ENCODE measurements around the gene MRPS5.
"Not testable (repeated sequence)": the region's sequence is repeated elsewhere in the genome, so short reads cannot be mapped to it uniquely, and the experiment has no call there.

Gene MRPS5

GRCh38 chr2:95113464-95113863 lies 8.1 kb downstream of the MRPS5 start:
- peaks cover 22% of the 10 kb centered on the region for H3K36me3 ChIP-seq (ENCODE audit: insufficient read depth, low read length)

GRCh38 chr2:95110395-95110794 lies 11.2 kb downstream of the MRPS5 start:
- H3K9ac ChIP-seq (ENCODE audit: low read depth, low read length) = no peak overlapping the region
- peaks cover 35% of the 10 kb centered on the region for H3K36me3 ChIP-seq (ENCODE audit: insufficient read depth, low read length)

More at GRCh38 chr2:95113464-95113863, 8.1 kb downstream of the MRPS5 start:
- H3K4me1 ChIP-seq (ENCODE audit: insufficient read depth, low read length) = no peaks in the 10 kb centered on the region
- no peaks in the 10 kb centered on the region for H3K9me3 ChIP-seq (ENCODE audit: control insufficient read depth, insufficient read depth, low read length)
- H3K9ac ChIP-seq (ENCODE audit: low read depth, low read length) = no peak overlapping the region

DNA sequence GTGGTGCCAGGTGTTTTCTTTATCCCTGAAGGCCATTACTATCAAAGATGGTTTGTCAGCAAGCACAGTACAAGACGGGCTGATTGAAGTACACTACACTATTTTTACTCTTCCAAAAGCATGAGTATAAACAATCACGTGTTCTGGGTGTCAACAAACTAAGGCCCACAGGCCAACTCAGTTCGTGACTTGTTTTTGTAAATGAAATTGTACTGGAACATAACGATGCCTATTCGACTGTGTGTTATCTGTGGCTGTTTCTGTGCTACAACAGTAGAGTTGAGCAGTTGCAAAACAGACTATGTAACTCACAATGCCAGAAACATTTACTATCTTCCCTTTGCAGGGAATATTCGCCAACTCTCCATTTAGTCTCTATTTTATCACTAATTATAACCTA lies 12.3 kb downstream of the MRPS5 start:
- Histone ChIP-seq H3K9ac (ENCODE audit: low read depth, low read length) (no peak overlapping the region), H3K36me3 (ENCODE audit: insufficient read depth, low read length) (peaks cover 32% of the 10 kb centered on the region), H3K4me1 (ENCODE audit: insufficient read depth, low read length) (no peaks in the 10 kb centered on the region), H3K9me3 (ENCODE audit: control insufficient read depth, insufficient read depth, low read length) (no peaks in the 10 kb centered on the region)

More at GRCh38 chr2:95110395-95110794, 11.2 kb downstream of the MRPS5 start:
- Histone ChIP-seq H3K4me1 (ENCODE audit: insufficient read depth, low read length) (no peaks in the 10 kb centered on the region), H3K9me3 (ENCODE audit: control insufficient read depth, insufficient read depth, low read length) (no peaks in the 10 kb centered on the region)

GRCh38 chr2:95106081-95106480 lies 15.5 kb downstream of the MRPS5 start:
- Histone ChIP-seq H3K4me1 (ENCODE audit: insufficient read depth, low read length) (no peaks in the 10 kb centered on the region), H3K9me3 (ENCODE audit: control insufficient read depth, insufficient read depth, low read length) (no peaks in the 10 kb centered on the region), H3K36me3 (ENCODE audit: insufficient read depth, low read length) (peaks cover 34% of the 10 kb centered on the region), H3K9ac (ENCODE audit: low read depth, low read length) (no peak overlapping the region)

DNA sequence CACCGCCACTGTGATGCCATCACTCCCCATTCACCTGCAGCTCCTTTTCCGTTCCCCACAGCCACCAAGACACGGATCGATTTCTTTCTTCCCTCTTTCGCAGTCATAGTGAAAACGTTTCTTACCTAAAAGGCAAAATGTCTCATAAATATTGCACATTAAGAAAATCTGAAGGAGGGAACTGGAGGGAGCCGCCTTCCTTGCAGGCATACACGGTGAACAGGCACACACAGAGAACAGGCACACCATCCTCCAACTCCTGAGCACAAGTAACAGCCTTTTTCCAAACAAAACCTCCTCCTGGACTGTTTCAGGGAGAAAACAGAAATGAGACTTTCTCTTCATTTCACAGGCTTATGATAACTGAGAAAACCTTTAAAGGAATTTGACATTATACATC lies 17.0 kb downstream of the MRPS5 start:
- H3K9ac ChIP-seq (ENCODE audit: low read depth, low read length) = no peak overlapping the region
- no peaks in the 10 kb centered on the region for H3K4me1 ChIP-seq (ENCODE audit: insufficient read depth, low read length)
- no peaks in the 10 kb centered on the region for H3K9me3 ChIP-seq (ENCODE audit: control insufficient read depth, insufficient read depth, low read length)
- peaks cover 29% of the 10 kb centered on the region for H3K36me3 ChIP-seq (ENCODE audit: insufficient read depth, low read length)

DNA sequence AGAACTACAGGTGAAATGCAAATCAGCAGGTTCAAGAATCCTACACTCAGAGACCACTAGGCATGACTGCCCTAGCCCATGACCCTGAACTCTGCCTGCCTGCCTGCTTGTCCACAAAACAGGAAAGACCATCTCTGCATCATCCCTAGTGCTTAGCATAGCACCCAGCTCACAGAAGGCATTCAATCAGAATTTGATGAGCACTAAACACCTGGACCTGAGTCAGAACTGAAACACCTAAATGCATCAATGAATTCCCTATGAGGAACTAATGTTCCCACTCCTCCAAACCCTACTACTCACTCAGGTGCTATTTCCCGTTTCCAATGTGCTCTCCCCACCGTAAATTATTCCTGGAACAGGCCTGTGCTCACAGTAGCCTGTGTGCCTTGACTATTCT lies 21.7 kb downstream of the MRPS5 start:
- no peaks in the 10 kb centered on the region for H3K4me1 ChIP-seq (ENCODE audit: insufficient read depth, low read length)
- H3K9ac ChIP-seq (ENCODE audit: low read depth, low read length) = no peak overlapping the region
- no peaks in the 10 kb centered on the region for H3K9me3 ChIP-seq (ENCODE audit: control insufficient read depth, insufficient read depth, low read length)
- H3K36me3 ChIP-seq (ENCODE audit: insufficient read depth, low read length) = peaks cover 9% of the 10 kb centered on the region; the same call in 1 of the 2 replicates

GRCh38 chr2:95098273-95098672 lies 23.3 kb downstream of the MRPS5 start:
- not testable (repeated sequence) for H3K4me1 ChIP-seq (ENCODE audit: insufficient read depth, low read length); H3K9ac ChIP-seq (ENCODE audit: low read depth, low read length); H3K9me3 ChIP-seq (ENCODE audit: control insufficient read depth, insufficient read depth, low read length); H3K36me3 ChIP-seq (ENCODE audit: insufficient read depth, low read length)

GRCh38 chr2:95091885-95092555 lies 29.6 kb downstream of the MRPS5 start:
- no peak overlapping the region for H3K9ac ChIP-seq (ENCODE audit: low read depth, low read length)
- H3K9me3 ChIP-seq (ENCODE audit: control insufficient read depth, insufficient read depth, low read length) = no peaks in the 10 kb centered on the region
- H3K36me3 ChIP-seq (ENCODE audit: insufficient read depth, low read length) = peaks cover 15% of the 10 kb centered on the region
- H3K4me1 ChIP-seq (ENCODE audit: insufficient read depth, low read length) = peaks cover 4% of the 10 kb centered on the region; the same call in 1 of the 2 replicates

DNA sequence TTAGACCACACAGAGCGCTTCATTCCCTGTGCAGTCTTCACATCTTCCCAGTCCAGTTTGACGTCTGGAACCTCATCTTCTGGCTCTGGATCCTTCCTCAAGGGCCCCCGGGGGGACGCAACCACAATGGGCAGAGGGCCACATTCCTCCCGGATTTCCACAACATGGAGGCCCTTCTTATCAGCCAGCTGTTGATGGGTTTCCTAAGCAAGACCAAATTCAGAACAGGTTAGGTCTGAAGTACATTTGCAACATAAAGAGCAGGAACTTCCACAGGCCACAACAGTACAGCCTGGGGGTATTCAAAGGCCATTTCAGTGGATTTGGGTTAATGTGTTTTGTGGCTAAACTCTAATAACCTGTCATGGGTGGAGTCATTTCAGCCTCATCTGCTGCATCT lies 34.2 kb downstream of the MRPS5 start:
- H3K4me1 ChIP-seq (ENCODE audit: insufficient read depth, low read length) = peaks cover 4% of the 10 kb centered on the region; the same call in 1 of the 2 replicates
- peaks cover 16% of the 10 kb centered on the region for H3K36me3 ChIP-seq (ENCODE audit: insufficient read depth, low read length)
- no peak overlapping the region for H3K9ac ChIP-seq (ENCODE audit: low read depth, low read length)
- no peaks in the 10 kb centered on the region for H3K9me3 ChIP-seq (ENCODE audit: control insufficient read depth, insufficient read depth, low read length)

- peaks cover 4% of the 10 kb centered on the region; the same call in 1 of the 2 replicates for H3K4me1 ChIP-seq (ENCODE audit: insufficient read depth, low read length)
- H3K36me3 ChIP-seq (ENCODE audit: insufficient read depth, low read length) = peaks cover 7% of the 10 kb centered on the region; the same call in 1 of the 2 replicates
- H3K9me3 ChIP-seq (ENCODE audit: control insufficient read depth, insufficient read depth, low read length) = no peaks in the 10 kb centered on the region
- H3K9ac ChIP-seq (ENCODE audit: low read depth, low read length) = no peak overlapping the region
These were observed 35.6 kb downstream of the MRPS5 start for GRCh38 chr2:95086017-95086416.

- H3K4me1 ChIP-seq (ENCODE audit: insufficient read depth, low read length) = peaks cover 15% of the 10 kb centered on the region
- no peak overlapping the region for H3K9ac ChIP-seq (ENCODE audit: low read depth, low read length)
- H3K9me3 ChIP-seq (ENCODE audit: control insufficient read depth, insufficient read depth, low read length) = no peaks in the 10 kb centered on the region
- H3K36me3 ChIP-seq (ENCODE audit: insufficient read depth, low read length) = peaks cover 3% of the 10 kb centered on the region; the same call in 1 of the 2 replicates
These were observed 39.1 kb downstream of the MRPS5 start for GRCh38 chr2:95082477-95082876.

DNA sequence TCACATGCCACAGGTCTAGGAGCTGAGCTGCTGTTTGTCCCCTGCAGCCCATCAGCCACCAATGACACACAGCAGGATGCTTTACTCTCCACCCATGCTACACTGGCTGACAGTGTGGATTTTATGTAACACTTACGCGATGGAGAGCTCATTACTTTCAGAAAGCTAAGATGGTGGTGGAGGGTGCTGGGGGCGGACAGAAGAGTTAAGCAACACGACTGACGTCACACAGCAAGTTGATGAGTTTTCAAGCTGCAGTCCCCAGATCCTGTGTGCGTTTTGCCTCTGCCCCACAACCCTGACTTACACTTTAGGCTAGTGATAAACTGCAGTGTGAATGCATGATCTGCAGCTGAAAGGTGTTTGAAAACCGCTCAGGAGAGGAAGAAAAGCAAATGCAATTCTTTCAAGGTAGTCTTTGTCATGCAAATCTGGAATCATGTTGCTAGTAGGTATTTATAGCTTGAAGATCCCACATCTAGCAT lies 42.4 kb downstream of the MRPS5 start:
- H3K9me3 ChIP-seq (ENCODE audit: control insufficient read depth, insufficient read depth, low read length) = no peaks in the 10 kb centered on the region
- peaks cover 13% of the 10 kb centered on the region for H3K4me1 ChIP-seq (ENCODE audit: insufficient read depth, low read length)
- no peaks in the 10 kb centered on the region for H3K36me3 ChIP-seq (ENCODE audit: insufficient read depth, low read length)
- peak overlapping the region; percentile 33 for H3K9ac ChIP-seq (ENCODE audit: low read depth, low read length)

DNA sequence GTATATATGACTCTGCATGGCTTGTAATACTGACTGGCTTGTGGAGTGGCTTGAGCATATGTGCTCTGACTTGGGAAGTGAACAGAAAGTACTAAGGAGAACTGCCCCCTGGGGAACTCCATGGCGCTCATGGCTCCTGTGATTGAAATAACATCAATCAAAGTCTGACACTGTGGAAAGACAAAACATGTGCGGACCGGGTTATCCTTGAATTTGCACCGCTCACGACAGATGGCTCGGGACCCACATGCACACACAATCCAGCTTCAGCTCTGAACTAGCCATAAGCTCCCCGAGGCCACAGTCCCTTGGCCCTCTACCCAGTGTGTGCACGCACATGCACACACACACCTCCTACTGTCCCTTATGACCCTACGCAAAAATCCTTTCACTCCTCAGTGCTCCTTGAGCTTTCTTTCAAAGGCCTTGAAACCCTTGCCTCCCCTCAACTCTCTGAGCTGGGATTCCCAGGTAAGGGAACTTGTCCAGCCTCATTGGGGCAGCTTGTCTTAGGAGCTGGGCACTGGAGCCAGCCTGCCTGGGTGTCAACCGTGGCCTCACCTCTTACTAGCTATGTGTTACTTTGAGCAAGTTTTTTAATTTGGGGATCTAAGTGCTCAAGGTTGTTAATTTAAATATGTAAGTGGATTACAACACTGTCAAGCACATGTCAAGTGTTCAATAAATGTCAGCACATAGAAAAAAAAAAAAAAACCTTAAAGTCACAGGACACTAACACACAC lies 43.6 kb downstream of the MRPS5 start:
- no peaks in the 10 kb centered on the region for H3K9me3 ChIP-seq (ENCODE audit: control insufficient read depth, insufficient read depth, low read length)
- H3K4me1 ChIP-seq (ENCODE audit: insufficient read depth, low read length) = peaks cover 13% of the 10 kb centered on the region
- no peak overlapping the region for H3K9ac ChIP-seq (ENCODE audit: low read depth, low read length)
- no peaks in the 10 kb centered on the region for H3K36me3 ChIP-seq (ENCODE audit: insufficient read depth, low read length)

DNA sequence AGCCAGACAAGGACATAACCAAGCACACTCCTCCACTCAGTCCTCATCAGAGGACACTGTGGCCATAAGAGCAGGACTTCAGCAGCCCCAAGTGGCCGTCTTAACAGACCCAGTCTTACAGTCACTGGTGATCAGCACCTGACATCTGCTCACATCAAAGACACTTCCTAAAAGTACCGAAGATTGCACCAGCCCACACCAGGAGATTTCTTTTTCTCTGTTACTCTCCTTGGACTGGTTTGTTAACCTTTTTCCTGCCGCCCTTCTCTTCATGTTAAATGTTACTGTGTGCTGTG lies 44.1 kb downstream of the MRPS5 start:
- Histone ChIP-seq H3K9ac (ENCODE audit: low read depth, low read length) (no peak overlapping the region), H3K9me3 (ENCODE audit: control insufficient read depth, insufficient read depth, low read length) (no peaks in the 10 kb centered on the region), H3K36me3 (ENCODE audit: insufficient read depth, low read length) (no peaks in the 10 kb centered on the region), H3K4me1 (ENCODE audit: insufficient read depth, low read length) (peaks cover 13% of the 10 kb centered on the region)

Measured in ES-I3 (cell line).